Hepatic stellate cell (primary cell): ENCODE results near the gene NPHP4.

Experiments
- DNase-seq: peaks from one replicate; pipeline ENCODE4 v3.0.0; 2011; ENCODE audit warnings: low spot score

The NPHP4 gene

DNA sequence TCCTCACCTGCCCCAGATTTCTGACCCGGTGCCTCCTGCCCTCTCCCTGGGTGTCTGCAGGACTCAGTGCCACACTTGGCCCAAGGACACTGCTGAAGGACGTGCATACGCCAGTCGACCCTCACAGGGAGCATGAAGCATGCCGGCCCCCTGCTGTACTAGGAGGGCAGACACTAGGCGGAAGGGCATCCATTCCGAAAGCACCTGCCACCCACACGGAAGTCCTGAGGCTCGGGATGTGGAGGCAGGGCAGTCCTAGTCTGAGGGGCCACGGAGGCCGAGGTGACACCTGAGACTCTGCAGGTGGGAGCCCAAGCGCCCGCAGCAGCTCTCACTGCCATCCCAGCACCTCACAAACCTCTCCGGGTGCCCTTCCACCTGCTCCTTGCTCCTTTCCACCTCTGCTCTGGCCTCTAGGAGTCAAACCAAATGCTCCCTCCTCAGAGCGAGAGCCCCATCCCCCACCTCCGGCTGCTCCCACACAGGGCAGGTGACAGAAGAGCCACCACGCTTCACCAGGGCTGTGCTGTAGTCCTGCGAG, 2.4 kb downstream of the NPHP4 start:
- DNase-seq = no peak

DNA sequence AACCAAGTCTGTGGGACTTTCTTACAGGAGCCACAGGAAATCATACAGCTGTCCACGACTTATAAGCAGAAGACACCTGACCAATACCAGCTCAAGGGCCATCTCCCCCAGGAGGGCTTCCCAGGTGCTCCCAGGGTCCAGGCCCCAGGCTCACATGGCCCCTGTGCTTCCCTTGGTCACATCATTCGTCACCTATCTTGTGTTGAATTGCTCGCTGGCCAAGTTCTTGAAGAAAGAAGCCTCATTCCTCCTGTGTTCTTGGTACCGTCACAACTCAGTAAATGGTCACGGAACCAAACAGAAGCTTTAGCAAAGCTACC, 3.0 kb downstream of the NPHP4 start:
- DNase-seq = no peak

DNA sequence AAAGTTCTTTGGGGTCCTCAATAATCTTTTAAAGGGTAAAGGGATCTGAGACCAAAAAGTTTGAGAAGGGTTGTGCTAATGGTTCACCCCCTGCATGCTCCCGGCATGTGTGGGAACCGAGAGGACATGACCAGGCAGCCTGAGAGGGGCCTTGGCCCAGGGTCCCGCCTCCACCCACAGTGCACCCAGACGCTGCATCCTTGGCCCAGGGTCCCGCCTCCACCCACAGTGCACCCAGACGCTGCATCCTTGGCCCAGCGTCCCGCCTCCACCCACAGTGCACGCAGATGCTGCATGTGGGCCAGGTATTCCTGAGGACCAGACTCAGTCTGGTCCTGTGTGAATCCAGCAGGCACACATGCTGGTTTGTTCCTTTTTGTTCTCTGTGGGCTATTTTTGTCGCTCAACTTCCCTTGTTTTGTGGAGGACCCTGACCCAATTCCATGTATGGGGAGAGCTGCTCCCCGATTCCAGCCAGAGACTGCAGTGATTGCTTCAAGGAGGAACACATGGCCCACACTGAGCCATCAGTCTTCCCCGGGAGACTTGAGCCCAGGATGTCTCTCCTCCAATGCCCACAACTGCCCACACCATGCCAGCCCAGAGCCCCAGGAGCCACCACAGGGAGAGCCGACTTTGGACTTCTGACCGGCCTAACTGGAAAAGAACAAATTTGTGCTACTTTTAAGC, 3.5 kb downstream of the NPHP4 start:
- no peak for DNase-seq

DNA sequence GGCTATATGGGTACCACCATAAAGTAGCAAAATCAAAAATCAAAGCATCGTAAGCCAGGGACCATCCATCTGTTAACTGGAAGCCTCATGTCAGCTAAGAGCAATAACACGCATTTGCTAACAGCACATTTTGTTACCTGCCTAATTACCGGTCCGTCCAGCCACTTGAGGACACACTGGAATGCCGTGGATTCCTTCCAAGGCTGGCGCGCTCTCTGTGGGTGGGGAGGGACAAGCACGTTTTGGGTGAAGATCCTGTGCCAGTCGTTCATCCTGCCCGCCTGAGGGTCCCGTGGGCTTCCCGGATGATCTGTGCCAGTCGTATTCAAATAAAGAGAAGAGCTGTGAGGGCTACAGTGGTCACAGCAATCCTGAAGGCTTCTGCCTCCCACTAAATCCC, 6.2 kb downstream of the NPHP4 start:
- no peak for DNase-seq

DNA sequence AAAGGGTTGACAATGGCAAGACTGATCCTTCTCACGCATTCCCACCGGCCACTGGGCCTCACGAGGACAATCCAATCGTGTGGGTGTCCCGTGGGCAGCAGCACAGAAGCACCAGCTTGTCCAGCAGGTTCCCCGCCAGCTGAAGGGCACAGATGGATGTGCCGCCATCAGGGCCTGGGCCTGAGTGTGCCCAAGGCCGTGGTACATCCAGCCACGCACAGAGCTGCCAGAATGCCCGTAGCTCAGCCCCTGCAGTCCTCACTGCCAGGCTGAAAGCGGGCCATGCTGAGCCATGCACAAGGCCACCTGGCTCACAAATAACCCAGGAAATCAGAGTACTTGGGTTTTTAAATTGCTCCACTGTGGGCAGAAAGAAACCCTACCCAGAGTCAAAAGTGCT, 7.0 kb downstream of the NPHP4 start:
- DNase-seq = no peak

DNA sequence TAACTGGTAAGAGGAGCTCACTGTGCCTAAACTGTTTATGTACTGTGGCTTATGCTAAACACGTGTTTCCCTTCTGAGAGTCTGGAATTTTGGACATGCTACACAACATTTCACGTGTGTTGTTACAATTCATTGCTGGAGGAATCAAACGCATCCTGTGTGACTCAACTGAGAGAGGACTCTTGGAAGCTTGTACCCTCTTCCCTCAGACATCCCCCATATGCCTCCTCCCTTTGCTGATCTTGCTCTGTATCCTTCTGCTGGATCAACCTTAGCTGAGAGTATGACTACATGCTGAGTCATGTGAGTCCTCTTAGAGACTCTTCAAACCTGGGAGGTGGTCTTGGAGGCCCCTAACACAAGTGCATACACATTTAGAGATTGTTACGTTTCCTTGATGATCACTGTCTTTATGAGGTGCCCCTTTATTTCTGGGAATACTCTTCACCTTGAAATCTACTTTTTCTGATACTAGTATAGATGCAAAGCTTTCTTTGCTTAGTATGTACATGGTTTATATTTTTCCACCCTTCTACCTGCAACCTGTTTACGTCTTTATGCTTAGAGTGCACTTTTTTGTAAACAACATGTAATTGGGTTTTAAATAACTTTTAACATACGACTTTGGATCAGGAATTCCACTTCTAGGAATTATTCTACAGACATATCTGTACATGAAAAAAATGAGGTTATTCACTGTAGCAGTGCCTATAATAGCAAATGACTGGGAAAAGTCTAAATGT, 8.7 kb downstream of the NPHP4 start:
- peak; percentile 64 for DNase-seq

DNA sequence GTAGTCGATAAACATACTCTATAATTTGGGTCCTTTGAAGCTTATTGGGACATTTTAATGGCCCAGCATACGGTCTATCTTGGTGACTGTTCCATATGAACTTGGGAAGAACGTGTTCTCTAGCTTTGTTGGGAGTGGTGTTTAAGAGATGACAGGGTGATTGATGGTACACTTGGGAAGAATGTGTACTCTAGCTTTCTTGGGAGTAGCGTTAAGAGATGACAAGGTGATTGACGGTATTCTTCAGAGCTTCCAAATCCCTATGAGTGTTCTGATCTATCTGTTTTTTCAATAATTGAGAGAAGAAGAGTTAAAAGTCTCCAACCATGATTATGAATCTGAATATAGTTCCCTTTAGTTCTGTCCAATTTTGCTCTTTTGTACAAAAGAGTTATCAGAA, 9.4 kb downstream of the NPHP4 start:
- no peak for DNase-seq

DNA sequence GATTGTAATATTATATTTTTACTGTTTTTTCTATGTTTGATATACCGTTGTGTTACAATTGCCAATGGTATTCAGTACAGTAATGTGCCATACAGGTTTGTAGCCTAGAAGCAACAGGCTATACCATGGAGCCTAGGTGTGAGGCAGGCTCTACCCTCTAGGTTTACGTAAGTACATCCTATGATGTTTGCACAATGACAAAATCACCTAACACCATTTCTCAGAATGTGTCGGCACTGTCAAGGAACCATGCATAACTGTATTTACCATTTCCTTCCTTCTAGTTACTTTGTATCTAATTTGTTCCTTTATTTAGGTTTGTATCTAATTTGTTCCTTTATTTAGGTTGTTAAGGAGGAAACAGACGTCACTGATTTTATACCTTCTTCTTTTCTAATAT, 9.9 kb downstream of the NPHP4 start:
- DNase-seq = no peak

DNA sequence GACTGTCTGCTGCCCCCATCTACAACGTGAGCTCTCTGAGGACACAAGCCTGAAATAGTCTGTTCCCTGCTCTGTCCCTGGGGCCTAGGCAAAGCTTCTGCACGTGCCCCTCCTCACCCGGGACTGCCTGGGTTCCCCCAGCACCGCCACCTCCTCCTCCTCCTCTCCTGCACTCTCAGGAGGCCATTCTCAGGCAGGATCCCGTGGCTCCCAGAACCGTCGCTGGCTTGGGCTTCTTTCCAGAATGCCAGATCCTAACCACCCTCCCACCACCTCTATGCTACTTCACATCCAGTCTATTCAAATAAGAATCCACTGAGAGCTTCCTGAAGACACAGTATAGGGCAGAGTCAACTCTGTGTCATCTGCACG, 11.2 kb downstream of the NPHP4 start:
- no peak for DNase-seq

DNA sequence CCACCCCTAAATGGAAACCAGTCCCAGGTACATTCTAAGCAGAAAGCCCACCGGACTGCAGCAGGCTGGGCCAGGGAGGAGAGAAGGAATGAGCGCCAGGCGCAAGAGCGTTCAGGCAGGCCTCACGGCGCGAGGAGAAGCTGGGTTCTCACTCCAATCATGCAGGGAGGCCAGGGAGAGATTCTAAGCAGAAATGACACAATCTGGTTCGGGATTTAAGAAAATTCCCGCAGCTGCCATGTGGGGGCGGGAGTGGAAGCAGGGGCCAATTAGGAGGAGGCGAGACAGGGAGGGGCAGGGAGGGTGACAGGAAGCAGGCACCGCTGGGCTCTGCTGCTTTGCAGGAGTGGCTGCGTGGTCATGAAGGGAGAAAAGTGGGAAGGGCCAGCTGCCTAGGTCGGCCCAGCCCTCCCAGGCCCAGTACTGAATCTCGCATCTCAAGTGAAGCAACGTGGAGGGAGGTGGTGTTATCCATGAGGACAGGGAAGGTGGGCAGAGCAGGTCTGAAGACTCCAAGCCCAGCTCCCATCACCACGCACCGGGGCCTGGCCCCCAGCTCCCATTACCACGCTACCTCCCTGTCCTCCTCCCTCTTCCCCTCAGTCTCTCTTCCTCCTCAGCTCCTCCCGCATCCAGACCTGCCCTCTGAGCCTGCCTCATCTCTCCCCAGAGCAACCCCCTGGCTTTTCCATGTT, 11.8 kb downstream of the NPHP4 start:
- no peak for DNase-seq

DNA sequence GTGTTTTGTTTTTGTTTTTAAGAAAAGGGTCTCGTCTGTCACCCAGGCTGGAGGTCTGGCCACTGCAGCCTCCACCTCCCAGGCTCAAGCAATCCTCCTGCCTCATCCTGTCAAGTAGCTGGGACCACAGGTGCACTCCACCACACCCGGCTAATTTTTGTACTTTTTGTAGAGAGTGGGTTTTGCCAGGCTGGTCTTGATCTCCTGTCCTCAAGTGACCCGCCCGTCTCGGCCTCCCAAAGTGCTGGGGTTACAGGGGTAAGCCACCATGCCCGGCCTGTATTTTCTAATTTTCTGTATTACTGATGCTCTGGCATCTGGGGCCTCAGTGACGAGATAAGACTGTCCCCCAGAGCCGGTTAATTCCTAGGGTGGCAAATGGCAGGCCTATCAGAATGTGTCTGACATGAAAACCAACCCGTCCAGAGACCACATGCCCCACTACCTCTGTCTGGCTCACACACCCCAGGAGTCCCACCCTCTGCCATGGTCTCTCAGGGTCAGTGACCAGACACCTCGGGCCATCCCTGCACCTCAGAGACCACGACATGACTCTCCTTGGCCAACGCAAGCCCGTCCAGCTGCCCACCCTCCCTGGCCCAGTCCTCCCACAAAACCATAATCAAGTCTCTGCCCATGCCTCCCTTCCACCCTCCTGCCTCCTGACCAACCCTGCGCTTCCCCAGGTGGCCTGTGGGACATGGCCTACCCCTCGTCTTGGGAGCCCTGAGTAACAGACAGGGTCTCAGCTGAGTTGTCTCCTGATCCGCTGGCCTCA, 12.5 kb downstream of the NPHP4 start:
- DNase-seq = no peak

DNA sequence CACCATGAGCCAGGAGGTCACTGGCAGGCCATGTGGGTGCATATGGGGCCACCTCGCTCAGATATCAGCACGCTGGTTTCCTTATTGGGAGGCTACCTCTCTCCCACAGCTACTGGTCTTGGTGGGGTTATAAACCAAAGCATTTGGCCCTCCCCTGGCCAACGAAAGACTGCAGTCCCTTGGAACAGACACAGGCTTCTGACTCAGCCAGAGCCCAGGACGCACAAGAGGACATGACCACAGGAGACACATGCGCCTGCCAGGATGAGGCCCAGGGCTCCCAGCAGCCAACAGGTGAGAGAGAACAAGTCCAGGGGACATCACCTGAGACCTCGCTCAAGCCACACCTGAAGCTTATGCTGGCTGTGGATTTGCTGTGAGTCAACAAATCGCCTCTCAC, 13.8 kb downstream of the NPHP4 start:
- DNase-seq = no peak

DNA sequence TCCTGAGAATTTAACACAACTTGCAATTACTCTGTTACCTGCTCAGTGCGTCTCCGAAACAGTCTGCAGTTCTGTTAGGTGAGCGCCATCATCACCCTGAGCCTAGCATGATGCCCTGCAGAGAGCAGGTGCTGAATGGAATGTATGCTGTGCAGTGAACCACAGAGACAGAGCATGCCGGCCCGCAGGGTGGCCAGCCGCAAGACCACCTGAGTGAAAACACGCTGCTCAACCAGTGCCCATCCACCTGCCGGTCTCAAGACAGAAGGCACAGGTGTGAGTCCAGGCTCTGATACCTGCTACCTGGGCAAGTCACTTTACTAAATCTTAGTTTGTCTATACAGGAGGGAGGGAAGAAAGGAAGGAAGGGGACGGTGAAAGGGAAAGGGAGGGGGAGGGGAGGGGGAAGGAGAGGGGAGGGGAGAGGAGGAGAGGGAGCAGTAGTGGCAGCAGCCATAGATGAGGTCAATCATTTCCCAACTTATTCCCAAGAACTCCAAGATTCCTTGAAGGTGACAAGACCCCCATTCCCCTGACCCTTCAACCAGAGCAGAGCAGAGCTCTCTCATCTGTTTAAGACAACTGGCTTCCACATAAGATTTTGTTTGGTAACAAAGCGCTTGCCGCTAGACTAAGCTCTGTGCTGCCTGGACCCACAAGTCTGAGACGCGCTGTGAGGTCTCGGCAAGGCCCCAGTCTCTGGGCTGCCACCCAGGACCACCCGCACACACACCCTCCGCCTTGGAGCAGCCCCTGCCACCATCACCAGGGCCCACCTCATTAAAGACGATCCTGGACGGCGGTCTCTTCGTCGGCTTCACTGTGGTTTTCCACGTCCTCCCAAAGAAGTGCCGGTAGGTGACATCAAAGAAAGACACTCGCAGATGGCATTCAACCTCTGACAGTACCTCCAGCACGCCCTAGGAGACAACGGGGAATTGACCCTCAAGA, 14.5 kb downstream of the NPHP4 start:
- DNase-seq = no peak

DNA sequence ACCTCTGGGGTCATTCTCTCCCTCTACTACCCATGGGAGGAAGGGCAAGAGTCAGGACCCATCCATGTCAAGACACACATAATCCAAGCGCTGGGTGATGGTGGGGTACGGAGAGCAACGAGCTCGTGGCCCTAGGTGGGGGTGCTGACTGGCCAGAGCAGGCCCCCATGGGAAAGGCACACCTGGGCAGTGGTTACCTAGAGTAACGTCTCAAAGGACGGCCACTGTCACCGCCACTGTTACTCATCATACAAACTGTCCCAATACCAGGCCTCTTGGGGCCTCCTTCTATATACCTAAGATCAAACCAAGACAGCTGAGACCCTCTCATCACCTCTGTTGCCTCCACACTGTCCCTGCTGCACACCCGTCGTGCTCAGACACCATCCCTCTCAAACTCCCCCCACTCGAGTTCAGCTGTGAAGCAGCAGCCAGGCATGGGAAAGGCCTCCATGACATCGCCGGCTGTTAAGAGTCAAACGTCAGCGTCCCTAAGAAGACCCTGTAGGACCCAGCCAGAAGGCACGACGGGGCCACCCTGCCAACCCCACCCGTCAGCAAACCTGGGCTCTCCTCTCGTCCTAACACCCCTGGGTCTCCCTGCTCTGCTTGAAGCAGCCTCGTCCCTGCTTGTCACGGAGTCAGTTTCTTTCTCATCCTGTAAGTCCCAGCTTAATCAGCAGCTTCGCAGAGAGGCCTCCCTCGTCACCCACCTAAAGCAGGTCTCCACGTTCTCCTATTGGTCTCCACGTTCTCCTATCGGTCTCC, 15.3 kb downstream of the NPHP4 start:
- no peak for DNase-seq

DNA sequence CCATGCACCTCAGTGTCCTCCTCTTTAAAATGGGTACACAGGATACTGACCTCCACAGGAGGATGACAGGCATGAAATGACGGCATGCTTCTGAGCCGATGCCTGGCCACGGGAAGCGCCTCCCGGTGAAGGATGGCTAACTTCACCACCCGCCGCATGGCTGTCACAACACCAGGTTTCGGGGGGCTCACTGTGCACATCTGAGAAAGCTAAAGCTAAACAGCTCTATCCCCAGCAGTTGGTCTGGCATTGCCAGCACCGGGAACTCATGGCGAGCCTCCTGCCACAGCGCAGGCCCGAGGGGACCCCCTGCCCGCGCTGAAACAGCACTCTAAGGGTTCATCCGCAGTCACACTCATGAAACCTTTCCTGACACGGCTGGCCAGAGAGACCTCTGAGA, 16.0 kb downstream of the NPHP4 start:
- DNase-seq = no peak

DNA sequence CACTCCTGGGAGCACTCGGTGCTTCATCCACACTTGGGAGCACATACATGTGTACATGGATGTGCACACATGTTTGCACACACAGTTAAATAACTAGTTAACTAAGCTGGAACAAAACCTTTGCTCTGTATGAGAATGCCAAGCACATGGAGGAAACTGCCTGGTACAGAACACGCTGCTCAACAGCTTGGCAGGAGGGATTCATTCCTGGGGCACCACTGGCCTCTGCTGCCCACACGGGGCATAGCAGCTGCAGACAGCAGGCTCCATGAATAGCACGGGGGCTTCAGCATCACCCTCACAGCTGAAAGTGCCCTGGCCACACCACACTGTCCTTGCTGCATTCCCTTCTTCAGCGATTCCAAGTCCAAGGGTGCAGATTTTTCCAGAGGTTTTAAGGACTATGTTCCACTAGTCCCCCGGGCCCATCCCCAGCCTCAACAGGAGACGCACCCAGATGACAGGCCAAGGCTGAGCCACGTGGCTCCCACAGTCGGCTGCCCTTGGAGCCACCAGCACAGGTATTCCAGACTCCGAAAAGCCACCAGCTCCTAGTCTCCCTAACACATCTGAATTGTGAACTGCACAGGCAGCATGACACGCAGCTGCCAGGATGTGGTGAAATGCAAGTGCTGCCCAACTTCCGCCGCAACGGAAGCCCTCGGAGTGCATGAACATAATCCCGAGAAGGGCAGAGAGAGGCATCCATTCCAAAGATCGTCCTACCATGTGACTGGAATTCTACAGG, 16.9 kb downstream of the NPHP4 start:
- peak; percentile 70 for DNase-seq

DNA sequence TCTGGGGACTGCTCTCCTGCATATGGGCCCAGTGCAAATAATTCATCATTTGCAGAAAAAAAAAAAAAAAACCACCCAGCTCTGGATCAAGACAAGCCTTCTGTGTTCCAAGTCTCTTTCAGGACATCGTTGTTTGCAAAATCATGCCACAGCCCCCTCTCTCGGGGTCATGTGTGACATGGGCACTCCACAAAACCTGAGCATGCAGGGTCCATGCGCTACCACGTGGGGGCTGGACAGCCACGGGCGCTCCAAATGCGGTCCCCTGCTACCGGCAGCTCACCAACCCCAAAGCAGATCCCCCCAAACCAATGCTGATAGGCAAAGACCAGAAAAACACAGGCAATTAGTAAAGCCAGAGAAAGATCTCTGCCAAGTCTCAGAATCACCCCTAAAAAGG, 17.6 kb downstream of the NPHP4 start:
- no peak for DNase-seq

DNA sequence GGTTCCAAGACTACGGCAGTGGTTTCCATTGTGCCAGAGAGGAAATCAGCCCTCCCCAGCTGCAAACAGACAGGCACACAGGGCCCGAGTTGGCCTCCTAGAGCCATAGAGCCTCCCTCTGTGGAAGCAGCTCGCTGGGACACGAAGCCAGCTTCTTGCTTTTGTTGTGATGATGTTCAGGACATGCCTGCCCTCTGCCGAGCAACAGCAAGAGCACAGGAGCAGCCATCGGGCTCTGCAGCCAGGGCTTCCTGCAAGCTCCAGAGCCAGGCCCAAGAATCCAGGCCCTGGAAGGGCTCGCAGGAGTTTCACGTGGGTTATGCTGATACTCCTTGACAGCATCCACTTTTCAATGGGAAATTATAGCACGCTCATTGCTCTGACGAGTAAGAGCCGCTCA, 18.5 kb downstream of the NPHP4 start:
- DNase-seq = no peak

DNA sequence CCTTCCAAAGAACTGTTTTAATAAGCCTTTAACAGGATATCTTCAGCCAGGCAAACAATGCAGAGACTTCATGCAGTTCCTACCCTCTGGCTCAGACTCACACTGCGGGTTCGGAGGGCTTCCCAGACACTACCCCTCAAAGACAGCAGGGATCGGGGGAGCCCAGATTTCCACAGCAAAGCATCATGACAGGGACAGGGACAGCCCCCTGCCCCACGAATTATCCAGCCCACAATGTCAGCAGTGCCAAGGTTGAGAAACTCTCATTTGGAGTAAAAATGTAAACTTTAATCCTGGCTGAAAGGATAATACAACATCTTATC, 20.1 kb downstream of the NPHP4 start:
- no peak for DNase-seq
